LNCAP (cell line): ENCODE data around the gene TAPT1.

Experiments used
- CTCF ChIP-seq: fragments of 450-650 bp; IDR thresholded peaks from 2 replicates; pipeline ENCODE4 v1.5.1; 2017; ENCODE audit warnings: mild to moderate bottlenecking

Gene TAPT1

GRCh38 chr4:16218950-16219349 is 7.3 kb downstream of the TAPT1 start:
- TF ChIP-seq CTCF: no peak

GRCh38 chr4:16217300-16218051 is 8.8 kb downstream of the TAPT1 start:
- TF ChIP-seq CTCF: no peak

- TF ChIP-seq CTCF: no peak
These were observed 13.2 kb downstream of the TAPT1 start for GRCh38 chr4:16213121-16213520.

GRCh38 chr4:16212138-16212782 is 14.0 kb downstream of the TAPT1 start:
- TF ChIP-seq CTCF: no peak

- TF ChIP-seq CTCF: no peak
These were observed 18.9 kb downstream of the TAPT1 start for GRCh38 chr4:16207409-16207808.

DNA sequence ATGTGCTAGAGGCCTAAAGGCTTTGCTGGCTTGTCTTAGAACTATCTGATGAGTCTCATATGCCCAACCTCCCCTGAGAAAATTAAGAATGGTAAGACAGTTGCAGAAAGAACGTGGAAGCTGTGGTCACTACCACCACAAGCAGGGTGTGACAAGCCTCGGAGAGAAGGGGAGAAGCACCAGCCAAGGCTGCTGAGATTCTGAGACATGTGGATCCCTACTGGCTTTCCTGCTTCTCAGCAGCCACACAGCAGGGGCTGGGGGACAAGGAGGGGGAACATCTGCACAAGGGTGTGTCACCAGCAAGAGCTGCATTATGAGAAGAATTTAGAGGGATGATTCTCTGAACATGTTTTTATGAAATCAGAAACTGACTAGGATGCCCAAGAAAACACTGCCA is 19.4 kb downstream of the TAPT1 start:
- TF ChIP-seq CTCF: no peak

DNA sequence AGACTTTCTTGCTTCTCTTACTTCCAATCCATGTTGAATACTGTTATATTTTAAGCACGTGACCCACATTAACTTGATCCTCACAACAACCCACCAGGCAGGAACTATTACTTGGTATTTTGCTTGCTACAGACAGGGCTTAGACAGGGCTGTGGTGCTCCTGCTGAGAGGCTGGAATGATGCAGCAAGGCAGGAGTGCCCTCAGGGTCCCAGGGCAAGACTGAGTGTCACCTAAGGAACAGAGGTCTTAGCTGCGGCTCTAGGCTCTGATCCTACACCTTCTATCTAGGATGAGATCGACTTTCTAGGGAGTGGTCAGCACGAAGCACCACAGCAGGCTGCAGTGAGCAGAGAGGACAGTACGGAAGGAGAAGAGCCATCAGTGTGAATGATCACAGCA is 20.0 kb downstream of the TAPT1 start:
- TF ChIP-seq CTCF: no peak
